Duodenal mucosa (tissue), 2 donors: Measurements from ENCODE around the gene TEP1.
"Not testable (repeated sequence)": the region's sequence is repeated elsewhere in the genome, so short reads cannot be mapped to it uniquely, and the experiment has no call there.

Experiments
- H3K27ac ChIP-seq: one replicate; pipeline ENCODE4 v1.7.0; 2013; ENCODE audit warnings: low read depth, low read length
- H3K27me3 ChIP-seq, 2 donors: one replicate each; pipeline ENCODE4 v1.7.0; 2013; ENCODE audit warnings: low read length in 2 of 2, control low read depth in 1 of 2; ENCODE audit not compliant: insufficient read depth in 2 of 2, control insufficient read depth in 1 of 2
- H3K36me3 ChIP-seq, 2 donors: one replicate each; pipeline ENCODE4 v1.7.0; 2013; ENCODE audit warnings: low read length in 2 of 2, control low read depth in 1 of 2; ENCODE audit not compliant: insufficient read depth in 2 of 2, control insufficient read depth in 1 of 2
- H3K4me1 ChIP-seq, 2 donors: one replicate each; pipeline ENCODE4 v1.7.0; 2013; ENCODE audit warnings: low read length in 2 of 2, control low read depth in 1 of 2; ENCODE audit not compliant: insufficient read depth in 2 of 2, control insufficient read depth in 1 of 2
- H3K4me3 ChIP-seq, 2 donors: one replicate each; pipeline ENCODE4 v1.7.0; 2013; ENCODE audit warnings: low read length in 2 of 2, low read depth in 1 of 2
- H3K9ac ChIP-seq, 2 donors: one replicate each; pipeline ENCODE4 v1.7.0; 2013; ENCODE audit warnings: low read length in 2 of 2, low read depth in 1 of 2
- H3K9me3 ChIP-seq, 2 donors: one replicate each; pipeline ENCODE4 v1.7.0; 2013; ENCODE audit warnings: low read length in 2 of 2, control low read depth in 1 of 2; ENCODE audit not compliant: control insufficient read depth in 1 of 2

The TEP1 gene

DNA sequence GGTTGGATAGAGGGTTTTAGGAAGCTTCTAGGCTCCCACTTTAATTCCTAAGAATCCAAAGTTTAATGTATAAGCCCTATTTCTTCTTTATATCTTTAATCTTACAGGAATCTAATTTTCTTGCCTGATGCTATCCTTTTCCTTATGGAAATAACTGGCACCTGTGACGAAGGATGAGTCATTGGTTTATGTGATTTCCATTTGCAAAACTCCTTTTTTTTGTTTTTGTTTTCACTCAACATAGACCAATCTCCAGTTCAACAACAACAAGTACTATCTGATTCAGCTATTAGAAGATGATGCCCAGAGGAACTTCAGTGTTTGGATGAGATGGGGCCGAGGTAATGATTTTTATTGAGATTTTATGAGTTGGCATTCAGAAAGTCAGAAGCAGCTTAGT, 63.0 kb downstream of the TEP1 start:
- Histone ChIP-seq H3K27ac (no peak overlapping the region), H3K4me3 (no peak overlapping the region), H3K4me1 (no peaks in the 10 kb centered on the region), H3K9ac (no peak overlapping the region), H3K27me3 (no peaks in the 10 kb centered on the region), H3K36me3 (peaks cover 19 to 55% of the 10 kb centered on the region in 2 donors), H3K9me3 (no peaks in the 10 kb centered on the region)

GRCh38 chr14:20347747-20348146, 65.6 kb downstream of the TEP1 start:
- no peaks in the 10 kb centered on the region for H3K9me3 ChIP-seq
- H3K9ac ChIP-seq, result no peak overlapping the region
- H3K36me3 ChIP-seq, result peaks cover 10 to 36% of the 10 kb centered on the region in 2 donors
- no peak overlapping the region for H3K27ac ChIP-seq
- H3K27me3 ChIP-seq, result no peaks in the 10 kb centered on the region
- H3K4me3 ChIP-seq, result no peak overlapping the region
- H3K4me1 ChIP-seq, result peaks cover 6 to 7% of the 10 kb centered on the region in 2 donors

DNA sequence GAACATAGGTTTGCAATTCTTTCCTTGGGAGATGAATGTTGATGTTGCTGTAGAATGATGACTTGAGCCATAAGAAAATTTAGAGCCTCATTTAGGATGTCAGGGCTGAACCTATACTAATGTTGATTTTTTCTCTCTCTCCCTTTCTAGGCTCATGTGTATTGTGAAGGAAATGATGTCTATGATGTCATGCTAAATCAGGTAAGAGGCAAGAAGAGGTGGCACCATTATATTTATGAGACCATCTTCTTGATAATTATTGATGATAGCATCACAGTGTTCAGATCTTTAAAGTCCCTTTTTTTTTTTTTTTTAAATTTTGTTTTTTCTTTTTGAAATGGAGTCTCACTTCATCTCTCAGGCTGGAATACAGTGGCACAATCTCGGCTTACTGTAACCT, 66.6 kb downstream of the TEP1 start:
- H3K27me3 ChIP-seq, result no peaks in the 10 kb centered on the region
- no peak overlapping the region for H3K4me3 ChIP-seq
- H3K9ac ChIP-seq, result no peak overlapping the region
- no peaks in the 10 kb centered on the region for H3K9me3 ChIP-seq
- H3K36me3 ChIP-seq, result peaks cover 8 to 28% of the 10 kb centered on the region in 2 donors
- peaks cover 6 to 7% of the 10 kb centered on the region in 2 donors for H3K4me1 ChIP-seq
- H3K27ac ChIP-seq, result no peak overlapping the region

DNA sequence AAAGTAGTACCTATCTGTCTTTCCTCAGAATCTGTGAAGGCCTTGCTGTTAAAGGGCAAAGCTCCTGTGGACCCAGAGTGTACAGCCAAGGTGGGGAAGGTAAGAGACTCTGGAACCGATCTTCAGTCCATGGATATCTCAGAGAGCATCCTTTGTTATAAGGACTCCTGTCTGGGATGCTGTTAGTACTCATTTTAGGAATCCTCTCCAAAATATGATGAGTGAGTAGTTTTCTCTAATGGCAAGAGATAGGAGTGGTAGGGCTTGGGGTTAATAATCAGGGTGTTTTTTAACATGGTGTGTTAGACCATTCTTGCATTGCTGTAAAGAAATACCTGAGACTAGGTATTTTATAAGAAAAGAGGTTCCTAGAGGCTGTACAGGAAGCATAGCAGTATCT, 67.9 kb downstream of the TEP1 start:
- no peak overlapping the region for H3K27ac ChIP-seq
- H3K9ac ChIP-seq, result no peak overlapping the region
- H3K4me3 ChIP-seq, result no peak overlapping the region
- peaks cover 1 to 22% of the 10 kb centered on the region in 2 donors for H3K36me3 ChIP-seq
- no peaks in the 10 kb centered on the region for H3K9me3 ChIP-seq
- no peaks in the 10 kb centered on the region for H3K27me3 ChIP-seq
- H3K4me1 ChIP-seq, result peaks cover 6 to 7% of the 10 kb centered on the region in 2 donors

- Histone ChIP-seq H3K4me3 (peak overlapping the region; percentile 90 to 94), H3K27ac (peak overlapping the region; percentile 67), H3K9ac (peak overlapping the region; percentile 95 to 98), H3K36me3 (peaks cover 0 to 15% of the 10 kb centered on the region in 2 donors), H3K9me3 (no peaks in the 10 kb centered on the region), H3K4me1 (peaks cover 6 to 7% of the 10 kb centered on the region in 2 donors), H3K27me3 (no peaks in the 10 kb centered on the region)
Measured at GRCh38 chr14:20343862-20344220, 69.5 kb downstream of the TEP1 start.

DNA sequence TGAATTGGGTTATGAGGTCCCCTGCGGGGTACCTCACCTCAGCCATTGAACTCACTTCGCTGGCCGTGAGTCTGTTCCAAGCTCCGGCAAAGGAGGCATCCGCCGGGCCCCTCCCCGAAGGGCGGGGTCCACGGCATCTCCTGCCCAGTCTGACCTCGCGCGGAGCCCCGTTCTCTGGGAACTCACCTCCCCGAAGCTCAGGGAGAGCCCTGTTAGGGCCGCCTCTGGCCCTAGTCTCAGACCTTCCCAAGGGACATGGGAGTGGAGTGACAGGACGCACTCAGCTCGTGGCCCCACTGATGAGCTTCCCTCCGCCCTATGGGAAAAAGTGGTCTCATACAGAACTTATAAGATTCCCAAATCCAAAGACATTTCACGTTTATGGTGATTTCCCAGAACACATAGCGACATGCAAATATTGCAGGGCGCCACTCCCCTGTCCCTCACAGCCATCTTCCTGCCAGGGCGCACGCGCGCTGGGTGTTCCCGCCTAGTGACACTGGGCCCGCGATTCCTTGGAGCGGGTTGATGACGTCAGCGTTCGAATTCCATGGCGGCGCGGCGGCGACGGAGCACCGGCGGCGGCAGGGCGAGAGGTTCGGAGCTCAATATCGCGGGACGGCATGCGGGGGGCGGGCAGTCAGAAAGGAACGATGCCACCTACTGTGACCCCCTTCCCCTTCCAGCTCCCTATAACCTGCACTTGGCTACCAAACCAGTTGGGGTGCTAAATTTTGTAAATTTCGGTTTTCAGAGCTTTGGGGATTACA, 70.0 kb downstream of the TEP1 start, which contains the start of gene PARP2:
TSS of gene PARP2 (plus strand) at position 544 of the 770 bp plus-strand sequence. CDS start at position 551, 7 bp downstream.
- peak within 1 kb of the TSS; percentile 95 to 98 for H3K9ac ChIP-seq
- peaks cover 6 to 7% of the 10 kb centered on the region in 2 donors for H3K4me1 ChIP-seq
- peak within 1 kb of the TSS; percentile 90 to 94 for H3K4me3 ChIP-seq
- peak within 1 kb of the TSS; percentile 67 for H3K27ac ChIP-seq
- no peaks in the 10 kb centered on the region for H3K9me3 ChIP-seq
- peaks cover 0 to 15% of the 10 kb centered on the region in 2 donors for H3K36me3 ChIP-seq
- no peaks in the 10 kb centered on the region for H3K27me3 ChIP-seq

- H3K36me3 ChIP-seq, result peaks cover 0 to 9% of the 10 kb centered on the region in 2 donors
- peaks cover 6 to 7% of the 10 kb centered on the region in 2 donors for H3K4me1 ChIP-seq
- H3K9ac ChIP-seq, result peak overlapping the region in 1 of 2 donors; percentile 95
- no peaks in the 10 kb centered on the region for H3K9me3 ChIP-seq
- no peaks in the 10 kb centered on the region for H3K27me3 ChIP-seq
- H3K4me3 ChIP-seq, result no peak overlapping the region
- H3K27ac ChIP-seq, result no peak overlapping the region
Measured at GRCh38 chr14:20341646-20342045, 71.7 kb downstream of the TEP1 start.

- not testable (repeated sequence) for H3K27ac ChIP-seq, H3K9me3 ChIP-seq, H3K36me3 ChIP-seq, H3K4me3 ChIP-seq, H3K4me1 ChIP-seq, H3K9ac ChIP-seq, H3K27me3 ChIP-seq
Measured at GRCh38 chr14:20341032-20341431, 72.3 kb downstream of the TEP1 start.

DNA sequence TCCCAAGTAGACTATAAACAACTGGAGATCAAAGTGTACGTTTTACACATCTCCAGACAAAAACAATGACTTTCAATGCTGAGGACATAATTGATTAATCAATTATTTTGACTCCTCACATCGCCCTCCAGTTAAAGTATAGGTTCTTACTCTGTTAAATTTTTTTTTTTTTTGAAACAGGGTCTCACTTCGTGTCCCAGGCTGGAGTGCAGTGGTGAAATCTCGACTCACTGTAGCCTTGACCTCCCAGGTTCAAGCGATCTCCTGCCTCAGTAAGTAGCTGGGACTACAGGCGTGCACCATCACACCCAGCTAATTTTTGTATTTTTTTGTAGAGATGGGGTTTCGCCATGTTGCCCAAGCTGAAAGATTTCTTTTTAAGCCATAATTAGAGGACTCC, 79.3 kb downstream of the TEP1 start:
- H3K27me3 ChIP-seq, result no peaks in the 10 kb centered on the region
- H3K36me3 ChIP-seq, result no peaks in the 10 kb centered on the region
- peaks cover 10 to 20% of the 10 kb centered on the region in 2 donors for H3K4me1 ChIP-seq
- no peaks in the 10 kb centered on the region for H3K9me3 ChIP-seq
- no peak overlapping the region for H3K9ac ChIP-seq
- H3K4me3 ChIP-seq, result no peak overlapping the region
- no peak overlapping the region for H3K27ac ChIP-seq

- Histone ChIP-seq H3K4me3 (peak overlapping the region; percentile 79 to 81), H3K27me3 (no peaks in the 10 kb centered on the region), H3K36me3 (peaks cover 0 to 3% of the 10 kb centered on the region in 2 donors), H3K9me3 (no peaks in the 10 kb centered on the region), H3K9ac (peak overlapping the region; percentile 69 to 89), H3K27ac (peak overlapping the region; percentile 49), H3K4me1 (peaks cover 10 to 20% of the 10 kb centered on the region in 2 donors)
Measured at GRCh38 chr14:20333494-20333841, 79.8 kb downstream of the TEP1 start.
